ENCODE measurements around the gene DPYD. TPM values are rescaled to one million over a fixed set of nuclear protein-coding genes. Genes with fewer than 3 reads are reported as not detected.
A peak's percentile ranks its signal among the peaks of the same experiment; 100 is the strongest.

The DPYD gene
- total RNA-seq, 1 donor from 2014 or later, result 8.8 TPM

- no peak overlapping the region for H3K4me3 ChIP-seq (ENCODE audit: insufficient read depth, low read depth, low read length)
- H4K20me1 ChIP-seq (ENCODE audit: insufficient read depth, low read length), result no peaks in the 10 kb centered on the region
- no peaks in the 10 kb centered on the region for H3K79me2 ChIP-seq (ENCODE audit: insufficient read depth, low read length)
- H3K27me3 ChIP-seq (ENCODE audit: insufficient read depth, low read length), result no peaks in the 10 kb centered on the region
- Mint-ChIP-seq H3K9me3 (ENCODE audit: unreplicated experiment) (peaks cover 3% of the 10 kb centered on the region), H3K4me1 (ENCODE audit: low read depth, unreplicated experiment) (no peaks in the 10 kb centered on the region), H3K4me3 (ENCODE audit: unreplicated experiment) (no peak overlapping the region), H3K36me3 (ENCODE audit: low read depth, unreplicated experiment) (no peaks in the 10 kb centered on the region), H3K27me3 (ENCODE audit: low read depth, unreplicated experiment) (no peaks in the 10 kb centered on the region), H3K27ac (ENCODE audit: unreplicated experiment) (no peak overlapping the region)
- no peak overlapping the region for H3K27ac ChIP-seq (ENCODE audit: low read depth, low read length)
- FAIRE-seq, result peak; percentile 17
- no peaks in the 10 kb centered on the region for H3K36me3 ChIP-seq (ENCODE audit: insufficient read depth, low read length)
- DNase-seq (ENCODE audit: low read depth), result no peak
- no peak overlapping the region for H2AFZ ChIP-seq (ENCODE audit: low read depth, low read length)
- no peaks in the 10 kb centered on the region for H3K4me1 ChIP-seq (ENCODE audit: insufficient read depth, low read length)
- H3K9me3 ChIP-seq (ENCODE audit: insufficient read depth, low read depth, low read length), result no peaks in the 10 kb centered on the region
- no peak for TF ChIP-seq CTCF (IDR thresholded peaks at IDR 0.05; ENCODE audit: insufficient read depth, low read depth, low read length)
- no peak for TF ChIP-seq EZH2 (IDR thresholded peaks at IDR 0.05; ENCODE audit: insufficient read depth, low read length)
- H3K9ac ChIP-seq (ENCODE audit: low read length), result no peak overlapping the region
- H3K4me2 ChIP-seq (ENCODE audit: low read length), result no peak overlapping the region
Measured at GRCh38 chr1:97727029-97727428, 193.8 kb downstream of the DPYD start.

- no peaks in the 10 kb centered on the region for H3K9me3 ChIP-seq (ENCODE audit: insufficient read depth, low read depth, low read length)
- Mint-ChIP-seq H3K9me3 (ENCODE audit: unreplicated experiment) (peaks cover 3% of the 10 kb centered on the region), H3K27ac (ENCODE audit: unreplicated experiment) (no peak overlapping the region), H3K4me3 (ENCODE audit: unreplicated experiment) (no peak overlapping the region), H3K4me1 (ENCODE audit: low read depth, unreplicated experiment) (no peaks in the 10 kb centered on the region), H3K27me3 (ENCODE audit: low read depth, unreplicated experiment) (no peaks in the 10 kb centered on the region), H3K36me3 (ENCODE audit: low read depth, unreplicated experiment) (no peaks in the 10 kb centered on the region)
- H4K20me1 ChIP-seq (ENCODE audit: insufficient read depth, low read length), result no peaks in the 10 kb centered on the region
- no peak overlapping the region for H3K9ac ChIP-seq (ENCODE audit: low read length)
- H3K4me3 ChIP-seq (ENCODE audit: insufficient read depth, low read depth, low read length), result no peak overlapping the region
- peak; percentile 22 for DNase-seq (ENCODE audit: low read depth)
- TF ChIP-seq CTCF (IDR thresholded peaks at IDR 0.05; ENCODE audit: insufficient read depth, low read depth, low read length), result no peak
- TF ChIP-seq EZH2 (IDR thresholded peaks at IDR 0.05; ENCODE audit: insufficient read depth, low read length), result no peak
- H3K36me3 ChIP-seq (ENCODE audit: insufficient read depth, low read length), result no peaks in the 10 kb centered on the region
- H2AFZ ChIP-seq (ENCODE audit: low read depth, low read length), result no peak overlapping the region
- no peaks in the 10 kb centered on the region for H3K27me3 ChIP-seq (ENCODE audit: insufficient read depth, low read length)
- no peak overlapping the region for H3K4me2 ChIP-seq (ENCODE audit: low read length)
- no peaks in the 10 kb centered on the region for H3K4me1 ChIP-seq (ENCODE audit: insufficient read depth, low read length)
- no peak overlapping the region for H3K27ac ChIP-seq (ENCODE audit: low read depth, low read length)
- H3K79me2 ChIP-seq (ENCODE audit: insufficient read depth, low read length), result no peaks in the 10 kb centered on the region
- no peak for FAIRE-seq
Measured at GRCh38 chr1:97726386-97726785, 194.4 kb downstream of the DPYD start.

- H3K4me2 ChIP-seq (ENCODE audit: low read length), result no peak overlapping the region
- no peak overlapping the region for H3K4me3 Mint-ChIP-seq (ENCODE audit: unreplicated experiment)
- H3K4me3 ChIP-seq (ENCODE audit: insufficient read depth, low read depth, low read length), result no peak overlapping the region
- no peak for TF ChIP-seq CTCF (IDR thresholded peaks at IDR 0.05; ENCODE audit: insufficient read depth, low read depth, low read length)
- TF ChIP-seq EZH2 (IDR thresholded peaks at IDR 0.05; ENCODE audit: insufficient read depth, low read length), result no peak
- FAIRE-seq, result peak; percentile 9
- no peak overlapping the region for H3K27ac ChIP-seq (ENCODE audit: low read depth, low read length)
- peak; percentile 24 for DNase-seq (ENCODE audit: low read depth)
- H3K9me3 Mint-ChIP-seq (ENCODE audit: unreplicated experiment), result peaks cover 3% of the 10 kb centered on the region
- no peaks in the 10 kb centered on the region for H3K36me3 ChIP-seq (ENCODE audit: insufficient read depth, low read length)
- no peaks in the 10 kb centered on the region for H4K20me1 ChIP-seq (ENCODE audit: insufficient read depth, low read length)
- H3K4me1 ChIP-seq (ENCODE audit: insufficient read depth, low read length), result no peaks in the 10 kb centered on the region
- no peak overlapping the region for H2AFZ ChIP-seq (ENCODE audit: low read depth, low read length)
- H3K27me3 Mint-ChIP-seq (ENCODE audit: low read depth, unreplicated experiment), result no peaks in the 10 kb centered on the region
- H3K27ac Mint-ChIP-seq (ENCODE audit: unreplicated experiment), result no peak overlapping the region
- H3K4me1 Mint-ChIP-seq (ENCODE audit: low read depth, unreplicated experiment), result no peaks in the 10 kb centered on the region
- no peaks in the 10 kb centered on the region for H3K9me3 ChIP-seq (ENCODE audit: insufficient read depth, low read depth, low read length)
- no peak overlapping the region for H3K9ac ChIP-seq (ENCODE audit: low read length)
- H3K27me3 ChIP-seq (ENCODE audit: insufficient read depth, low read length), result no peaks in the 10 kb centered on the region
- H3K79me2 ChIP-seq (ENCODE audit: insufficient read depth, low read length), result no peaks in the 10 kb centered on the region
- no peaks in the 10 kb centered on the region for H3K36me3 Mint-ChIP-seq (ENCODE audit: low read depth, unreplicated experiment)
Measured at GRCh38 chr1:97721221-97721620, 199.6 kb downstream of the DPYD start.

All from astrocyte (in vitro differentiated cells and primary cell).